GM18505 (cell line): ENCODE results near the gene COL20A1.

Experiments used
- ATAC-seq: cut with Tn5 transposase; IDR thresholded peaks from one replicate; pipeline ENCODE4 v1.9.1; 2021; ENCODE audit not compliant: unreplicated experiment
- POLR2A ChIP-seq: IDR thresholded peaks from 4 replicates; pipeline ENCODE4 v1.6.1; 2011; ENCODE audit warnings: borderline replicate concordance; ENCODE audit not compliant: insufficient read depth, insufficient read length; ENCODE audit errors: extremely low read depth

Gene COL20A1

DNA sequence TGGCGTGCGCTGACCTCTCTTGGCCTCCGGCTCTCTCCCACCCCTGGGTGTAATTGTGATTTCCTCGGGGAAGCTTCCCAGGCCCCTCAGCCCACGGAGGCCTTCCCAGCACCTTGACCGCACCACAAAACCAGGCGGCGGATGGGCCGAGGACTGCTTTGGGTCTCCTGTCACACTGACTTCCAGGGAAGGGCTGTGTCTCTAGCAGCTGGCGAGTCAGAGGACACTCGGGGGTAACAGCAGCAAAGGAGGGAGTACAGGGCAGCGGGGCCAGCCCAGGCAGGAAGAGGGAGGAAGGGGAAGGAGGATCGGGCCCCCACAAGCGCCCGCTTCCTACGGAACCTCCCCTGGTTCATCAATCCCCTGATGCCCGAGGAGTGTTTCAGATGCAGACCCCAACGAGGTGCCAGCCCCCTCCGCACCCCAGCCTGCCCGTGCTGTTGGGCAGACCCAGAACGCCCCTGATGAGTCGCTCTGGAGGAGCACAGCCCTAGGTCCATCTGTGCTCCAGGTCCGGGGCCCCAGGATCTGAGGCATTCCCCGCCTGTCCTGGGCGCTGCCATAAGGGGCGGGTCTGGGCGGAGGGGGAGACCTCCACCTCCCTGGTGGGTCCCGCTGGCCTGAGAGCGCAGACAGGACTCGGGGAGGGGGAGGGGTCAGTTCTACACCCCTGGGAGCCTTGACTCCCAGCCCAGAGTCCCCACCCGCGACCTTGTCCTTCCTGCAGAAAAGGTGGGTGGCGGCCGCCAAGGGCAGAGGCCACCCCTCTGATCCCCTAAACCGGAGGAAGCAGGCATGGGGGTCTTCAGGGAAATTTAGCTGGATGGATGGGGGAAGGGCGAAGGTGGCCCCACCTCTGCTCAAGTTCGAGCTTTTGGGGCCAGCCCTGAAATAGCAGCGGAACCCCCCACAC lies 67.2 kb downstream of the COL20A1 start:
- ATAC-seq = no peak
- no peak for TF ChIP-seq POLR2A

- TF ChIP-seq POLR2A = no peak
- ATAC-seq = no peak
These were observed 68.0 kb downstream of the COL20A1 start, which contains the start of gene CHRNA4 for GRCh38 chr20:63360850-63361518. Gene CHRNA4 (minus strand): TSS chr20:63361349. CDS start chr20:63361165, 184 bp downstream.

DNA sequence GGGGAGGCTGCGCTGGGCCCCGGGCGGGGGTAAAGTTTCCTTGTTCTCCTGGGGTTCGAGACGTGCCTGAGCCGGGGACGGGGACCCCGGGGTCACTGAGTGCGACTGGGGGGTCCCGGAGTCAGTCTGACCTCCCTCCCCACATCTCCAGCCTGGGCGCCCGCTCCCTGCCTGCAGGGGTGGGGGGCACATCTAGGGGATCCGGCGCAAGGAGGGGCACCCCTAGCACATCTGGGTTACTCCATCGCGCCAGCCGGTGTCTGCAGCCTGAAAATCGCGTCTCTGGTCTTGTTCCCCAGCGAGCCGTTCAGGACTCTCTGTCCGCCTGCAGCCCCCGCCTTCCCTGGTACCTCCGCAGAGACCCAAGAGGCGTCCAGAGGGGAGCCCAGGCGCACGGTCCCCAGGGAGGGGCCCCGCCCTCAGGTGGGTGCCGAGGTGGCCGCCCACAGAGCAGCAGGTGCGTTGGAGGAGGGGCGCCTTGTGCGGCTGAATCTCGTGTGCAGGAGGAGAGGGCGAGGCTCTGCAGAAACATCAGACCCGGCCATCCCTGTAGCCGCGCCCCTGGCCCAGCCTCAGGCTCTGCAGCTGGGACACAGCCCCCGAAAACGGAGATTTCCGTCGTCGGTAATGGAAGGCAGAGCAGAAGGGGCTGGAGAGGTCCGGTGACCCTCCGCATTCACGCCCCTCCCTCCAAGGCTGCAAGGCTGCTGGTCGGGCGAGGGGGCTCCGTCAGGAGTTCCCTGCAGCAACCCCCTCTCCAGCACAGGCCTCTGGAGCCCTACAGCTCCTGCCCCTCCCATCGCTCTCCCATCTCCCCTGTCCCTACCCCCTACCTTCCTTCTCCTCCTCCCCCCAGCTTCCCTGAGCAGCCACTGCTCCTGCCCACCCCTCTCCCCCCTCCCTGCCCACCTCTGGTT lies 68.8 kb downstream of the COL20A1 start:
- no peak for TF ChIP-seq POLR2A

GRCh38 chr20:63362436-63363009 lies 69.5 kb downstream of the COL20A1 start:
- no peak for TF ChIP-seq POLR2A
- no peak for ATAC-seq

More for the DNA sequence above, 68.8 kb downstream of the COL20A1 start:
- no peak for ATAC-seq

GRCh38 chr20:63363013-63363957 lies 70.3 kb downstream of the COL20A1 start:
- no peak for ATAC-seq

GRCh38 chr20:63363981-63364561 lies 71.1 kb downstream of the COL20A1 start:
- ATAC-seq = no peak
- no peak for TF ChIP-seq POLR2A

More at GRCh38 chr20:63363013-63363957, 70.3 kb downstream of the COL20A1 start:
- no peak for TF ChIP-seq POLR2A

GRCh38 chr20:63364801-63365585 lies 72.0 kb downstream of the COL20A1 start:
- no peak for TF ChIP-seq POLR2A
- ATAC-seq = no peak

- no peak for ATAC-seq
- TF ChIP-seq POLR2A = no peak
These were observed 72.8 kb downstream of the COL20A1 start for GRCh38 chr20:63365601-63366389.

GRCh38 chr20:63366390-63367365 lies 73.7 kb downstream of the COL20A1 start:
- no peak for ATAC-seq
- TF ChIP-seq POLR2A = no peak
